ENCODE data around the gene C20orf96. TPM values are rescaled to one million over a fixed set of nuclear protein-coding genes. Genes with fewer than 3 reads are reported as not detected.

Gene C20orf96
- total and polyA plus RNA-seq, 2 of the 4 experiments (the other 2 are of a cell fraction), result 2.0 to 9.8 TPM

DNA sequence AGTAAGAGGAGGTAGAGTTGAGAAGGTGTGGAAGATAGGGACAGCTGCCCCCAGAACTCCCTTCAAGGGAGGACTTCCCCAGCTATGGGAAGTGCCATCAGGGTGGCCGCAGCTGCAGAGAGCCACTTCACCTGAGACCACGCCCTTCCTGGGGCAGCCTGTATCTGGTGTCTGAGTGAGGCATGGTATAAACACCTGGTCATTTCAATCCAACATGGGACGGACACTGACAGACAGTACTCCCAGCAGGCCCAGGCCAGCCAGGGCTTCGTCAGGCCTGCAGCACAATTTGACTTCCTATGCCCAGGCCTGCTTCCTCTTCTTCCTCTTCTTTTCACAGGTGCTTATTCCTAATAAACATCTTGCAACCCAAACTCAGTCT, 39.3 kb upstream of the C20orf96 start:
- in situ Hi-C loops (cut with MboI; ENCODE audit: low sequenced_read_pairs), result loop anchor here (10.0 kb wide), 1 partner anchor 115 kb away; no protein-coding TSS in a partner anchor

More for the DNA sequence above, 39.3 kb upstream of the C20orf96 start:
- no peak overlapping the region; the same call in 1 of the 2 replicates for H2AK5ac ChIP-seq (ENCODE audit: low read depth, low read length)
- no peak overlapping the region for H4K5ac ChIP-seq (ENCODE audit: low read depth, low read length)
- no peak overlapping the region for H2BK120ac ChIP-seq (ENCODE audit: low read depth, low read length)
- TF ChIP-seq MAFK (IDR thresholded peaks at IDR 0.05; ENCODE audit: low read depth, low read length) (no peak), FOS (IDR thresholded peaks at IDR 0.05; ENCODE audit: low read depth, low read length) (no peak), RAD21 (IDR thresholded peaks at IDR 0.05; ENCODE audit: low read length) (no peak), POLR2A (IDR thresholded peaks at IDR 0.05; ENCODE audit: low read depth, low read length) (no peak), RFX5 (IDR thresholded peaks at IDR 0.05; ENCODE audit: low read depth, low read length) (no peak), BHLHE40 (IDR thresholded peaks at IDR 0.05; ENCODE audit: low read depth, low read length) (no peak), RCOR1 (IDR thresholded peaks at IDR 0.05; ENCODE audit: insufficient replicate concordance, low read length) (no peak), CHD1 (IDR thresholded peaks at IDR 0.05; ENCODE audit: low read depth, low read length) (no peak), MAZ (IDR thresholded peaks at IDR 0.05; ENCODE audit: borderline replicate concordance, low read depth, low read length) (no peak), SMC3 (IDR thresholded peaks at IDR 0.05; ENCODE audit: low read depth, low read length) (no peak), CEBPB (IDR thresholded peaks at IDR 0.05; ENCODE audit: low read depth, low read length) (no peak), MXI1 (IDR thresholded peaks at IDR 0.05; ENCODE audit: borderline replicate concordance, low read depth, low read length) (no peak), NFE2L2 (IDR thresholded peaks at IDR 0.05; ENCODE audit: low read depth, low read length) (no peak)
- TF ChIP-seq, protein P1, sequence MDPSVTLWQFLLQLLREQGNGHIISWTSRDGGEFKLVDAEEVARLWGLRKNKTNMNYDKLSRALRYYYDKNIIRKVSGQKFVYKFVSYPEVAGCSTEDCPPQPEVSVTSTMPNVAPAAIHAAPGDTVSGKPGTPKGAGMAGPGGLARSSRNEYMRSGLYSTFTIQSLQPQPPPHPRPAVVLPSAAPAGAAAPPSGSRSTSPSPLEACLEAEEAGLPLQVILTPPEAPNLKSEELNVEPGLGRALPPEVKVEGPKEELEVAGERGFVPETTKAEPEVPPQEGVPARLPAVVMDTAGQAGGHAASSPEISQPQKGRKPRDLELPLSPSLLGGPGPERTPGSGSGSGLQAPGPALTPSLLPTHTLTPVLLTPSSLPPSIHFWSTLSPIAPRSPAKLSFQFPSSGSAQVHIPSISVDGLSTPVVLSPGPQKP (IDR thresholded peaks at IDR 0.05; ENCODE audit: borderline replicate concordance, low read depth, low read length), result no peak
- TF ChIP-seq, protein P2, sequence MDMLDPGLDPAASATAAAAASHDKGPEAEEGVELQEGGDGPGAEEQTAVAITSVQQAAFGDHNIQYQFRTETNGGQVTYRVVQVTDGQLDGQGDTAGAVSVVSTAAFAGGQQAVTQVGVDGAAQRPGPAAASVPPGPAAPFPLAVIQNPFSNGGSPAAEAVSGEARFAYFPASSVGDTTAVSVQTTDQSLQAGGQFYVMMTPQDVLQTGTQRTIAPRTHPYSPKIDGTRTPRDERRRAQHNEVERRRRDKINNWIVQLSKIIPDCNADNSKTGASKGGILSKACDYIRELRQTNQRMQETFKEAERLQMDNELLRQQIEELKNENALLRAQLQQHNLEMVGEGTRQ (IDR thresholded peaks at IDR 0.05; ENCODE audit: low read depth, low read length), result no peak
- TF ChIP-seq, protein P3, sequence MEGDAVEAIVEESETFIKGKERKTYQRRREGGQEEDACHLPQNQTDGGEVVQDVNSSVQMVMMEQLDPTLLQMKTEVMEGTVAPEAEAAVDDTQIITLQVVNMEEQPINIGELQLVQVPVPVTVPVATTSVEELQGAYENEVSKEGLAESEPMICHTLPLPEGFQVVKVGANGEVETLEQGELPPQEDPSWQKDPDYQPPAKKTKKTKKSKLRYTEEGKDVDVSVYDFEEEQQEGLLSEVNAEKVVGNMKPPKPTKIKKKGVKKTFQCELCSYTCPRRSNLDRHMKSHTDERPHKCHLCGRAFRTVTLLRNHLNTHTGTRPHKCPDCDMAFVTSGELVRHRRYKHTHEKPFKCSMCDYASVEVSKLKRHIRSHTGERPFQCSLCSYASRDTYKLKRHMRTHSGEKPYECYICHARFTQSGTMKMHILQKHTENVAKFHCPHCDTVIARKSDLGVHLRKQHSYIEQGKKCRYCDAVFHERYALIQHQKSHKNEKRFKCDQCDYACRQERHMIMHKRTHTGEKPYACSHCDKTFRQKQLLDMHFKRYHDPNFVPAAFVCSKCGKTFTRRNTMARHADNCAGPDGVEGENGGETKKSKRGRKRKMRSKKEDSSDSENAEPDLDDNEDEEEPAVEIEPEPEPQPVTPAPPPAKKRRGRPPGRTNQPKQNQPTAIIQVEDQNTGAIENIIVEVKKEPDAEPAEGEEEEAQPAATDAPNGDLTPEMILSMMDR (conservative IDR thresholded peaks at IDR 0.05; ENCODE audit: low read depth, low read length), result no peak
- no peak overlapping the region for H2BK5ac ChIP-seq (ENCODE audit: low read depth, low read length, poor library complexity, severe bottlenecking)
- H3K36me3 ChIP-seq (ENCODE audit: control insufficient read depth, insufficient read depth, low read length), result peaks cover 10% of the 10 kb centered on the region; the same call in 1 of the 2 replicates
- DNase-seq, result no peak
- no peak overlapping the region for H3K4ac ChIP-seq (ENCODE audit: low read depth, low read length)
- POLR2A ChIA-PET (ENCODE audit: unreplicated experiment), result no interaction called here
- H4K20me1 ChIP-seq (ENCODE audit: insufficient read depth, low read length), result peaks cover 47% of the 10 kb centered on the region
- no peak overlapping the region for H2BK15ac ChIP-seq (ENCODE audit: low read depth, low read length)
- no peaks in the 10 kb centered on the region; the same call in 1 of the 2 replicates for H3K9me1 ChIP-seq (ENCODE audit: insufficient read depth, low read length)
- H3K56ac ChIP-seq (ENCODE audit: extremely low read depth, insufficient read depth, low read length), result no peak overlapping the region
- H3K27ac ChIP-seq (ENCODE audit: insufficient read depth, low read length), result no peak overlapping the region
- H3K4me1 ChIP-seq (ENCODE audit: control insufficient read depth, insufficient read depth, low read length), result peaks cover 14% of the 10 kb centered on the region
- no peaks in the 10 kb centered on the region for H3K9me3 ChIP-seq (ENCODE audit: control insufficient read depth, insufficient read depth, low read length)
- intact Hi-C loops (cut with micrococcal nuclease), result loop anchor here (1.0 to 2.0 kb wide), 2 partner anchors 63 to 121 kb away; no protein-coding TSS in a partner anchor
- H2BK20ac ChIP-seq (ENCODE audit: low read depth, low read length), result no peak overlapping the region
- no peak overlapping the region for H3K4me3 ChIP-seq (ENCODE audit: insufficient read depth, low read depth, low read length)
- ATAC-seq (ENCODE audit: low read depth), result no peak
- no TSS peak for BruUV-seq (replicated peaks)
- WGBS, 2 experiments (ENCODE audit: extremely low coverage in 2 of 2, insufficient read length in 1 of 2), result 94% methylated on average over 2 of the region's 4 CpGs; no CpG with 5 or more reads in 1 of the 2 experiments
- H3K23ac ChIP-seq (ENCODE audit: low read depth, low read length), result no peak overlapping the region
- H3K14ac ChIP-seq (replicated peaks; ENCODE audit: low read depth, low read length), result no peak overlapping the region
- CTCF ChIA-PET, result no interaction called here
- H3K9ac ChIP-seq (ENCODE audit: low read depth, low read length), result no peak overlapping the region
- no peak overlapping the region for H2AFZ ChIP-seq (replicated peaks; ENCODE audit: low read length, poor library complexity)
- no peaks in the 10 kb centered on the region for H3K27me3 ChIP-seq (ENCODE audit: control insufficient read depth, insufficient read depth, low read length)
- no peak overlapping the region for H4K8ac ChIP-seq (ENCODE audit: low read depth in 2 of 2, low read length in 2 of 2)
- H4K91ac ChIP-seq (ENCODE audit: insufficient read depth, low read depth, low read length), result no peak overlapping the region
- dilution Hi-C loops (cut with HindIII; ENCODE audit: low sequenced_read_pairs, unreplicated experiment), result no loop called here
- no peak overlapping the region for H3K18ac ChIP-seq (ENCODE audit: low read depth, low read length)
- H3K79me1 ChIP-seq (ENCODE audit: low read depth in 1 of 2, low read length in 2 of 2), result peaks cover 24 to 40% of the 10 kb centered on the region in 2 experiments
- H2AK9ac ChIP-seq (replicated peaks; ENCODE audit: low read depth, low read length, poor library complexity), result peak overlapping the region; percentile 74
- H3K4me2 ChIP-seq (ENCODE audit: low read depth, low read length), result no peak overlapping the region; the same call in 1 of the 2 replicates
